ENCODE measurements around the gene NLRP1.

- TF ChIP-seq, protein P1, sequence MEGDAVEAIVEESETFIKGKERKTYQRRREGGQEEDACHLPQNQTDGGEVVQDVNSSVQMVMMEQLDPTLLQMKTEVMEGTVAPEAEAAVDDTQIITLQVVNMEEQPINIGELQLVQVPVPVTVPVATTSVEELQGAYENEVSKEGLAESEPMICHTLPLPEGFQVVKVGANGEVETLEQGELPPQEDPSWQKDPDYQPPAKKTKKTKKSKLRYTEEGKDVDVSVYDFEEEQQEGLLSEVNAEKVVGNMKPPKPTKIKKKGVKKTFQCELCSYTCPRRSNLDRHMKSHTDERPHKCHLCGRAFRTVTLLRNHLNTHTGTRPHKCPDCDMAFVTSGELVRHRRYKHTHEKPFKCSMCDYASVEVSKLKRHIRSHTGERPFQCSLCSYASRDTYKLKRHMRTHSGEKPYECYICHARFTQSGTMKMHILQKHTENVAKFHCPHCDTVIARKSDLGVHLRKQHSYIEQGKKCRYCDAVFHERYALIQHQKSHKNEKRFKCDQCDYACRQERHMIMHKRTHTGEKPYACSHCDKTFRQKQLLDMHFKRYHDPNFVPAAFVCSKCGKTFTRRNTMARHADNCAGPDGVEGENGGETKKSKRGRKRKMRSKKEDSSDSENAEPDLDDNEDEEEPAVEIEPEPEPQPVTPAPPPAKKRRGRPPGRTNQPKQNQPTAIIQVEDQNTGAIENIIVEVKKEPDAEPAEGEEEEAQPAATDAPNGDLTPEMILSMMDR (IDR thresholded peaks at IDR 0.05): no peak
- no peak for TF ChIP-seq POLR2A (IDR thresholded peaks at IDR 0.05)
These were observed 72.7 kb downstream of the NLRP1 start for GRCh38 chr17:5511401-5512225.

Measured in adrenal gland (tissue), 5 donors.